ENCODE results near the gene SLAMF6.
A peak's percentile ranks its signal among the peaks of the same experiment; 100 is the strongest.
"Not testable (repeated sequence)": the region's sequence is repeated elsewhere in the genome, so short reads cannot be mapped to it uniquely, and the experiment has no call there.

The SLAMF6 gene

GRCh38 chr1:160522622-160523345 lies at the start of gene SLAMF6:
Gene SLAMF6 (minus strand): TSS chr1:160523255. CDS start chr1:160523192, 63 bp downstream.
- peak; percentile 71 for DNase-seq

GRCh38 chr1:160570840-160571239 lies 47.8 kb upstream of the SLAMF6 start:
- DNase-seq = no peak

- no peak for DNase-seq
Observed at GRCh38 chr1:160569806-160570205, 46.8 kb upstream of the SLAMF6 start.

DNA sequence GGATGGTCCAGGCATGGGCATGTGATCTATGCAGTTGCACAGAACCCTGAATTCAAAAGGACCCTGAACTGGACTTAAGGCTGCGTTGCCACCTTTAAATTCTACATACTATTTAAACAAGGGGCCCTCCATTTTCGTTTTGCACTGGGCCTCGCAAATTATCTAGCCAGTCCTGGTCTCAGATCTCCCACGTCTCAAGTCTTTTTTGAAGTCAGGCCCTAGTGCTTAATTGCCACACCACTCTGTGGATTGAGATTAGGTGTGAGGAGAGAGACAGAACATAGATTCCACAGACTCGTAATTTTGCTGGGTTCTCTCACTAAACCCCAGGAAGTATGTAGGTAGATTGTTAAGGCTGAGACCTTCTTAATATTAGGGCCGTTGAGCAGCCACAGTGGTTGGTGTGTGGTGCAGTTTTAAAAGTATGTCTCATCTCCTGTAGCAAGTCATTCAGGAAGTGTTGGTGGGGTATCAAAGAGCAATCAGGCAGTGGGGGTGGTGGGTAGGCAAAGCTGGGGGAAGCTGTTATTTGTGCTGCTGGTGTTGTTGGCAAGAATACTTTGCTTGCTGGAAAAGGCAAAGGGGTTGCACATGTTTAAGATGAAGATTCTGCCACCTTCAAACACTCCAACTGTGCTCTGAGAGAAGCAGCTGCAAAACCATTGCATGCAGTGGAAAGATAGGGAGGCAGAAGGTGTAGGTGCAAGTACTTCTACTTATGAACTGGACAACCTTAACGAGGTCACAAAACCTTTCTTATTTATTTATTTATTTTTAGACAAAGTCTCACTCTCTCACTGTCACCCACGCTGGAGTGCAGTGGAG lies 45.0 kb upstream of the SLAMF6 start:
- DNase-seq = peak; percentile 74

DNA sequence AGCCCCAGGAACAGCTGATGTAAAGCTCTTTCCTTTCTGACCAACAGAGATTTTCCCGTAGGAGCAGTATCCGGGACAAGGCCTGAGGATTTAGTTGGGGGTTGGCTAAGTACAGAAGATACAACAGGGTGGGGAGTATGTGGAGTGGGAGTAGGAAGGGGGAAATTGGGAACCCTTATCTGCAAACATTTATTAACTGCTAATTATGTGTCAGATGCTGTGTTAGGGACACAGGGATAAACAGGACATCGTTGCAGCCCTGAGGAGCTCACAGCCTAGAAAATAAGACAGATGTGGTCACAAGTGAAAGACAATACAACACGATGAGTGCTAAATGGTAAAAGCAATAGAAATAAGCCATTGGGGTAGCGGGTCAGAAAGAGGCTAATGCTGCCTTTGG lies 44.3 kb upstream of the SLAMF6 start:
- no peak for DNase-seq

DNA sequence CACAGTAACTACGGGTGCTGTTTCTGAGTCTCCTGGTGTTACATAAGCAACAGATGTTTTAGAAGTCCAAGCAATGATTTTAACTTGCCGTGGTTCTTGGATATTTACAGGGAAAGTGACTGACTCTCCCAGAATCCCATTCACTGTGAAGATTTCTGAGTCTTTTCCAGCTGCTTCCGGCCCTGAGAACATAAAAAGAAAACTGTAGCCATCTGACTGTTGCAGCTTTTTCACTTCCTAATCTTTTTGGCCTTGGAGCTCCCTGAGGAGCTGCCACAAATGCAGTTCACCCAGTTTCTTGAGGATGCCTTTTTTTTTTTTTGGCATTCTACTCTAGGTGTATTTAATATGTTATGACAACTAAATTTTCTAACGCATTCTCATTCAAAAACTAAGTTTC lies 42.5 kb upstream of the SLAMF6 start:
- no peak for DNase-seq

- DNase-seq = not testable (repeated sequence)
Observed at GRCh38 chr1:160563230-160563629, 40.2 kb upstream of the SLAMF6 start.

GRCh38 chr1:160562745-160563144 lies 39.7 kb upstream of the SLAMF6 start:
- not testable (repeated sequence) for DNase-seq

DNA sequence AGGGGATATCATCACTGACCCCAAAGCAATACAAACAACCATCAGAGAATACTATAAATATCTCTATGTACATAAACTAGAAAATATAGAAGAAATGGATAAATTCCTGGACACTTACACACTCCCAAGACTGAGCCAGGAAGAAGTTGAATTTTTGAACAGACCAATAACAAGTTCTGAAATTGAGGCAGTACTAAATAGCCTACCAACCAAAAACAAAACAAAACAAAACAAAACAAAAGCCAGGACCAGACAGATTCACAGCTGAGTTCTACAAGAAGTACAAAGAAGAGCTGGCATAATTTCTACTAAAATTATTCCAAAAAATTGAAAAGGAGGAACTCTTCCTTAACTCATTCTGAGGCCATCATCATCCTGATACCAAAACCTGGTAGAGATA lies 37.8 kb upstream of the SLAMF6 start:
- DNase-seq = no peak

DNA sequence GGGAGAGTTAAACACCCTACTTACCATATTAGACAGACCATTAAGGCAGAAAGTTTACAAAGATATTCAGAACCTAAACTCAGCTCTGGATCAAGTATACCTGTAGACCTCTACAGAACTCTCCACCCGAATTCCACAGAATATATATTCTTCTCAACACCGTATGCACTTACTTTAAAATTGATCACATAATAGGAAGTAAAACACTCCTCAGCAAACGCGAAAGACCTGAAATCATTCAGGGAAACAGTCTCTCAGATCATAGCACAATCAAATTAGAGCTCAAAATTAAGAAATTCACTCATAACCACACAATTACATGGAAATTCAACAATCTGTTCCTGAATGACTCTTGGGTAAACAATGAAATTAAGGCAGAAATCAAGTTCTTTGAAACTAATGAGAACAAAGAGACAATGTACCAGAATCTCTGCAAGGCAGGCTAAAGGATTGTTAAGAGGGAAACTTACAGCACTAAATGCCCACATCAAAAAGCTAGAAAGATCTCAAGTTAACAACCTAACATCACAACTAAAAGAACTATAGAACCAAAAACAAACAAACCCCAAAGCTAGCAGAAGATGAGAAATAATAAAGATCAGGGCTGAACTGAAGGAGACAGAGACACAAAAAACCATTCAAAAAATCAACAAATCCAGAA lies 37.1 kb upstream of the SLAMF6 start:
- DNase-seq = no peak

GRCh38 chr1:160559437-160559836 lies 36.4 kb upstream of the SLAMF6 start:
- DNase-seq = not testable (repeated sequence)

DNA sequence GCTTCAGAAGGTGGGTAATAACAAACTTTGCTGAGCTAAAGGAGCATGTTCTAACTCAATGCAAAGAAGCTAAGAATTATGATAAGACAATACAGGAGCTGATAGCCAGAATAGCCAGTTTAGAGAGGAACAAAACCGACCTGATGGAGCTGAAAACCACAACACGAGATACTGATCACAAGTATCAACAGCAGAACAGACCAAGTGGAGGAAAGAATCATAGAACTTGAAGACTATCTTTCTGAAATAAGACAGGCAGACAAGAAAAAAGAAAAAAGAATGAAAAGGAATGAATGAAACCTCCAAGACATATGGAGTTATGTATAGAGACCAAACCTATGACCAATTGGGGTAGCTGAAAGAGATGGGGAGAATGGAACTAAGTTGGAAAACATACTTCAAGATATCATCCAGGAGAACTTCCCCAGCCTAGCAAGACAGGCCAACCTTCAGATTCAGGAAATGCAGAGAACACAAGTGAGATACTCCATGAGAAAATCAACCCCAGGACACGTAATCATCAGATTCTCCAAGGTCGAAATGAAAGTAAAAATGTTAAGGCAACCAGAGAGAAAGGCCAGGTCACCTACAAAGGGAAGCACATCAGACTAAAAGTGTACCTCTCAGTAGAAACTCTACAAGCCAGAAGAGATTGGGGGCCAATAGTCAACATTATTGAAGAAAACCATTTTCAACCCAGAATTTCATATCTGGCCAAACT lies 35.8 kb upstream of the SLAMF6 start:
- no peak for DNase-seq

DNA sequence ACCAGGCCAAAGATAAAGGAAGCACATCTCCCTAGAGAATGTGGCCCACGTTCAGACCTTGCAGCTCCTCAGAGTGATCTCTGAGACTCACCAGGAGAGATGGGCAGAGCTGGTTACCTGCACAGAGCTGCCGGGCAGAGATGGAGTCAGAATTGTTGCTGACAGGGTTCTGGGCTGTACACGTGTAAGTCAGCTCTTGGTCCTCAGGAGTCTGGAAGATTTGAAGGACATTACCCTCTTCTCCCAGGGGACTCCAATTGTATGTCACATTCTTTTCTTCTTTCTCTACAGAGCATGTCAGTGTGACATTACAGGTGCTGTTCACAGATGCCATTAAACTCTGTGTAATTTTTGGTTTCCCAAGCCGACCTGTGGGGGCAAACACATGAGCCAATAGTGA lies 30.7 kb upstream of the SLAMF6 start:
- DNase-seq = no peak

GRCh38 chr1:160552425-160552824 lies 29.4 kb upstream of the SLAMF6 start:
- no peak for DNase-seq

DNA sequence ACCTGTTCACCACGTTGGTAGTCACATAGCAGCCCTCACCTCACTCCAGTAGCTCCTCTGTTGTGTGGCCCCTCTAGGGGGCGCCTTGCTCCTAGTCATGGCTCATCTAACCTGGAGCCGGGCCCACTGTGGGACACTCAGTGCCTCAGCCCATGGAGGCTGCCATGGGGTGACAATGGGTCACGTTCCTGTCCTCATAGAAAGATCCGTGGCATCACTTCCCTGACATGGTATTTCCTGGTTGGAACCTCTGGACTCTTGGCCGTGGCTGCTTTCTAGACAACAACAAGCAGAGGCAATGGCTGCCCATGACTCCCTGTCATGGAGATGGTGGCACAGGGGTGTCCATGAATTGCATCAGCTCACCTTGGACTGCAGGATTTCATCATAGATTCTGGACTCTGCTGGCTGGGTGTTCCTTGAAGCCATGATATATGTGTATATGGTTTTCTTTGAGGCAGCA lies 27.5 kb upstream of the SLAMF6 start:
- DNase-seq = peak; percentile 83

- DNase-seq = no peak
Observed at GRCh38 chr1:160549665-160550006, 26.6 kb upstream of the SLAMF6 start.

DNA sequence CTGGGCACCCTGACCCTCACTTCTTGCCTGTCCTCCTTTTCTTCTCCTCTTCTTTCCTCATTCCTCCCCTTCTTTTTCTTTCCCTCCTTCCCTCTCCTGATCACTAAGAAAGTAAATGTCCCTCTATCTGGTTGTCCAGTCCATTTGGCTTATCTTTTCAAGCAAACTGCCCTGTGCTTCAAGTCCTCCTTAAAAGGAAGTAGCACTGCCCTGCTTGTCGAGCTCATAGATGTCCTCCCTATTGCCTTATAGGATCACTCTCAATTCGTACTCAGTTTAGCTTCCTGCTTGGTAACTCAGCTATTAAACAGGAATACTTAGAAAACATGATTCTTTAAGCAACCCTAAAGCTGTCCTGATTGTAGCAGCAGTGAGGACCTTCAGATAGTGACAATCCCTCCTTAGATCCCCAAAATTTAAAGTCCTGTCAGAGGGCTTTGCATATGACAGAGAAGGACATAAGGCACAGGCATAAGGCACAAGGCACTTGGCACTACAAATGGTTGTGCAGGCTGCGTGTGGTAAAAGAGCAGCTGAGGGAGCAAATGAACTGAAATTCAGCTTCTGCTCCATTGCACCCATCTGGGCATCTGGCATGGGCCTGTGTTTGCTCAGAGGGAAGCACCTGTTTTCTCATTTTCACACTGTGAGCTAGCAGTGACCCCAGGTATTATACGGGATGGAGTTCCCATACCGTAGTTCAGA lies 26.1 kb upstream of the SLAMF6 start:
- no peak for DNase-seq

- DNase-seq = no peak
Observed at GRCh38 chr1:160548183-160548582, 25.1 kb upstream of the SLAMF6 start.

- no peak for DNase-seq
Observed at GRCh38 chr1:160547422-160547821, 24.4 kb upstream of the SLAMF6 start.

GRCh38 chr1:160546942-160547341 lies 23.9 kb upstream of the SLAMF6 start:
- DNase-seq = no peak

GRCh38 chr1:160544647-160545046 lies 21.6 kb upstream of the SLAMF6 start:
- DNase-seq = no peak

GRCh38 chr1:160542303-160542945 lies 19.4 kb upstream of the SLAMF6 start:
- DNase-seq = no peak
